HFF-Myc (cell line): ENCODE measurements around the gene ATP6V1A.
"Not testable (repeated sequence)": the region's sequence is repeated elsewhere in the genome, so short reads cannot be mapped to it uniquely, and the experiment has no call there.

Source experiments
- DNase-seq: peaks from one replicate; pipeline ENCODE4 v3.0.0-alpha.2; 2011; ENCODE audit warnings: low read depth; ENCODE audit errors: extremely low read depth
- H3K4me3 ChIP-seq: replicated peaks from 2 replicates; pipeline ENCODE4 v1.5.1; 2011; ENCODE audit warnings: low read depth, mild to moderate bottlenecking, control low read depth, low read length
- TF ChIP-seq, protein P1 (sequence below): IDR thresholded peaks from 2 replicates; pipeline ENCODE4 v1.5.1; 2012; ENCODE audit warnings: mild to moderate bottlenecking, low read depth, low read length, control low read depth; ENCODE audit errors: missing control alignments

The ATP6V1A gene

DNA sequence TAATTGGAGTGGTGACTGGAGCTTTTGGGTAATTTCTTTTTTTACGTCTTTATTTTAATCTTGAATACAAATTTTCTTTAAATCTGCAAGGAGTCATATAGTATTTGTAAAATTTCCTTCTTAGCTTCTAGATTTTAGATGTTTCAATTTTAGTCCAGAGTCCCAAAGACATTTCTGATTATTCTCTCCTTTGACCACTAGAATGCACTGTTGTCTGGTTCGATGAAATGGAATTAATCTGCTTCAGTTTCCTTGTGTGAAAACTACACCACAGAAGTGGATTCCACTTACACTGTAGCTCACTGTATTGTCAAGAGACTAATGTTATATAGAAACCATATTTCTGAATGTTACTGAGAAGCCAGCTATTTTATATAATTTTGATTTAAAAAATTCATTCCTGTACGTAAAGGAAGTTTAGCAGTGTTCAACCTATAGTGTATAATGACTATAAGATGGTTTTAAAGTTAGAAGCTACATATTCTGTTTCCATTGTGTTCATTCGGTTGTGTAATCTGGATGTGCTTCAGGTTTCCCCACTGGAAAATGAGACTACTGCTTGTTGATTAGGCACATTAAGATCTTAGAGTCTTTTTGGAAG is 97.9 kb downstream of the ATP6V1A start:
- TF ChIP-seq, protein P1, sequence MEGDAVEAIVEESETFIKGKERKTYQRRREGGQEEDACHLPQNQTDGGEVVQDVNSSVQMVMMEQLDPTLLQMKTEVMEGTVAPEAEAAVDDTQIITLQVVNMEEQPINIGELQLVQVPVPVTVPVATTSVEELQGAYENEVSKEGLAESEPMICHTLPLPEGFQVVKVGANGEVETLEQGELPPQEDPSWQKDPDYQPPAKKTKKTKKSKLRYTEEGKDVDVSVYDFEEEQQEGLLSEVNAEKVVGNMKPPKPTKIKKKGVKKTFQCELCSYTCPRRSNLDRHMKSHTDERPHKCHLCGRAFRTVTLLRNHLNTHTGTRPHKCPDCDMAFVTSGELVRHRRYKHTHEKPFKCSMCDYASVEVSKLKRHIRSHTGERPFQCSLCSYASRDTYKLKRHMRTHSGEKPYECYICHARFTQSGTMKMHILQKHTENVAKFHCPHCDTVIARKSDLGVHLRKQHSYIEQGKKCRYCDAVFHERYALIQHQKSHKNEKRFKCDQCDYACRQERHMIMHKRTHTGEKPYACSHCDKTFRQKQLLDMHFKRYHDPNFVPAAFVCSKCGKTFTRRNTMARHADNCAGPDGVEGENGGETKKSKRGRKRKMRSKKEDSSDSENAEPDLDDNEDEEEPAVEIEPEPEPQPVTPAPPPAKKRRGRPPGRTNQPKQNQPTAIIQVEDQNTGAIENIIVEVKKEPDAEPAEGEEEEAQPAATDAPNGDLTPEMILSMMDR = peak; percentile 34
- DNase-seq = no peak
- no peak overlapping the region for H3K4me3 ChIP-seq

DNA sequence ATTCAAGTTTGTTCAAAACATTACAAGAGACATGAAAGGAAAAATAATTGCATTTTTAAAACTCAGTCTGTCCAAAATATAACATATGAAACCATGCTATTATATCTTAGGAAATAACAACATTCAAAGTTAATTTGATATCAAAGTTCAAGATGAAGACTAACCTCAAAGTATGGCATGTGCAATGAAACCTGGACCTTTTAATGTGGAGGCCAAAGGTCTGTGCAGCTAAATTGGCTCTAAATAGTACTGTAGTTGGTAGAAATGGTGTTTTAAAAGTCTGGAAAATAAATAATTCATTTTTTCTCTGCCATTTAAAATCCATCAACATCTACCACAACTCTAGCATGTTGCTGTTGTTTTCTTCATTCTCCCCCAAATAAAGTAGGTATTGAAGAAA is 100.4 kb downstream of the ATP6V1A start:
- no peak overlapping the region for H3K4me3 ChIP-seq
- DNase-seq = no peak
- TF ChIP-seq, protein P1 = no peak

DNA sequence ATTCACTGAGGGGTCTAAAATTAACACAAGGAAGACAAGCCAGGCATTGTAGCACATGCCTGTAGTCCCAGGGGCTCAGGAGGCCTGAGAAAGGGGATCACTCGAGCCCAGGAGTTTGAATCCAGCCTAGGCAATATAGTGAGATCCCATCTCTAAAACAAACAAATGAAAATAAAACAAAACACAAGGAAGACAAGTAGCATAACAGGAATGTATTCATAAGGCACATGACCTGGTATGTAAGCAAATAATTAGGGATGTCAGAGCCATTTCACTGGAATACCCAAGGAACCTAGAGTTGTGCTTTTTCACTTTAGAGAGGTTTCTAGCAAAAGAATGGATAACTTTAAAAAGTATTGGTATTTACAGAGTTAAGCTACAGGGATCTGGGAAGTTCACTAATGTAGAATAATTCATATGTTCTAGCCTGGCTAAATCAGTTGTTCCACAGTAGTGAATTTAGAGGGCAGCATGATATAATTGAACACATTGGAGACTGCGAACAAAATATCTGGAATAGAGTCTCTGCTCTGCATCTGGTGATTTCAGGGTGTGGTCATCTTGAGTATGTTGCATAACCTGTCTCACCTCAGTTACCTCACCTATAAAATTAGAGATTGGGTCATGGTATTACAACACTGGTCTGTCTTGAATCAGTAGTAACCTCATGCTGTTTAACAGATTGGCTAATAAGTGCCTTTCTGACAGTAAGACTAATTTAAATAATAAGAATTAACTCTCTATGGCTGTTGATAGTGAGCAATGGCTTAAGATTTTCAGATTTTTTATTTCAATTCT is 101.0 kb downstream of the ATP6V1A start:
- TF ChIP-seq, protein P1 = no peak
- no peak for DNase-seq
- H3K4me3 ChIP-seq = no peak overlapping the region

DNA sequence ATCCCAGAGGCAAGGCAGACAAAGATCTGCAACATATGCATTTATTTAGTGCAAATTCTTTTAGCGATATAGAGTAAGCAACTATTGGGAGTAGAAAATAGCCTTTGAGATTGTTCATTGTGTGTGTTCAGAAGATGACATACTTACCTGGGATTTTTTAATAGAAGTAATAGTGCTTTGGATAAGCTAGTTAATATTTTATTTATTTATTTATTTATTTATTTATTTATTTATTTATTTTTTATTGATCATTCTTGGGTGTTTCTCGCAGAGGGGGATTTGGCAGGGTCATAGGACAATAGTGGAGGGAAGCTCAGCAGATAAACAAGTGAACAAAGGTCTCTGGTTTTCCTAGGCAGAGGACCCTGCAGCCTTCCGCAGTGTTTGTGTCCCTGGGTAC is 102.2 kb downstream of the ATP6V1A start:
- H3K4me3 ChIP-seq, DNase-seq: not testable (repeated sequence)

DNA sequence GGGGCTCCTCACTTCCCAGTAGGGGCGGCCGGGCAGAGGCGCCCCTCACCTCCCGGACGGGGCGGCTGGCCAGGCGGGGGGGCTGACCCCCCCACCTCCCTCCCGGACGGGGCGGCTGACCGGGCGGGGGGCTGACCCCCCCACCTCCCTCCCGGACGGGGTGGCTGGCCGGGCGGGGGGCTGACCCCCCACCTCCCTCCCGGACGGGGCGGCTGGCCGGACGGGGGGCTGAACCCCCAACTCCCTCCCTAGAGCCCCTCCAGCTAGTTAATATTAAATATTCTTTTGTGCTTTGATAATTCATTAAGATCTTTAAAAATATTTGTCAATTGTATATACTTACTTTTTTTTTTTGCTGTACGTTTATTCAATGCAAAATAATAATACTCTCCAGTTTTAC is 103.0 kb downstream of the ATP6V1A start:
- H3K4me3 ChIP-seq, DNase-seq: not testable (repeated sequence)

DNA sequence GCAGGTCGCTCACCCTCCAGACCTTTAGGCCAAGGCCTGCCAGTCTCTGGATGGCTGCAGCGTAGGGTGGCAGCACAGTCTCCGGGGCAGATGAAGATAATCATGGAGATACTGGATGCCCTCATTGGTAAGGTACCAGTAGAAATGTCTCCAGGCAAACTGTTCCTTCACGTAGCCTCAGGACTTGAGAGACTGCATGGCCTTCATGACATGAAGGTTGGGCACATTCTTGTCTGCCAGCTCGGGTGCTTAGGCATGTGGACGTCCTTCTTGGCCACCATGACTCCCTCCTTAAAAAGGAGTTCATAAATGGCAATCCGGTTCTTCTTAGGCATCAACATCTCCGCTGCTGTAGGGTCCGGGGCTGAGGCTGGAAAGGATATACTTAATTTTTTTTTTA is 103.6 kb downstream of the ATP6V1A start:
- not testable (repeated sequence) for H3K4me3 ChIP-seq, DNase-seq

DNA sequence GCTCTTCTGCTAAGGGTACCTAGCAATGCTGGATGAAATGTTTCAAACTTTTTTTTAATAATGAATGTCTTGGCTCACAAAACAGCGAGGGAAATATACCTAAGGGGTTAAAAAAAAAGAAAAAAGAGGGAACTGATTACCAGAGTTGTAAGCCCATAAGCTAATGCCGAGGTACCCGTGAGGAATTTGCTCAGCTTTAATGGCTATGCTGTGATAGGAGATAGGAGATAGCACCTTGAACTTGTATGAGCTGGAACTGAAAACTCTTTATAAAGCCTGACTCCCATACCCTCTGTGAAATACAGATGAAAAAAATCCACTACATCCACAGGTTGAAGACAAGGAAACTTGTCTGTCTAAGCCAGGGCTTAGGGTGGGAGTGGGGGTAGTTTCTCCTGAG is 105.7 kb downstream of the ATP6V1A start:
- no peak overlapping the region for H3K4me3 ChIP-seq
- TF ChIP-seq, protein P1 = no peak
- DNase-seq = no peak
